Measurements from ENCODE around the gene SHC2.

The SHC2 gene

DNA sequence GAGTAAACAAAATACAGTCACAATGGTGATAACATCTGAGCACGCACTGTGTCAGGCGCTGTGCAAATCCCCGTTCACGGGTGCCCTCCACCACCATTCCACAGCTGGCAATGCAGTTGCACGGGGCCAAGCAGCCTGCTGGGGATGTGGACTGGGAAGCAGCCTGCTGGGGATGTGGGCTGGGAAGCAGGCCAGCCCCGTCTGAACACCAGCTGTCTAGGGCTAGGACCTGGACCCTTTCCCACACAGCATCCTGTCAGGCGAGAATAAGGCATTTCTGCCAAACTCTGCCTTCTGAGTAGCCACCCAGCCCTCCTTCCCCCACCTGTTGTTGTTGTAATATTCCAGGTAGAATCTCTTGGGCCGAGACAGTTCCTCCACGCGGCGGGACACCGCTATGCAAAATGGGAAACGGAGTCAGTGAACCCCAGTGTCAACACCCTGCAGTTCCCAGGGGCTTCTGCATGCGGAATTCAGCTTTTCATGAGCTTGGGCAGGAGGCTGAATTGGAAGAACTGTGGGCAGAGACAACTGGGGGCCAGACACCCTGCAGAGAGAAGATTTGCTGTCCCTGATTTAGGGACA, 88.4 kb downstream of the SHC2 start:
- DNase-seq (ENCODE audit: low read depth in 2 of 2), result no peak

DNA sequence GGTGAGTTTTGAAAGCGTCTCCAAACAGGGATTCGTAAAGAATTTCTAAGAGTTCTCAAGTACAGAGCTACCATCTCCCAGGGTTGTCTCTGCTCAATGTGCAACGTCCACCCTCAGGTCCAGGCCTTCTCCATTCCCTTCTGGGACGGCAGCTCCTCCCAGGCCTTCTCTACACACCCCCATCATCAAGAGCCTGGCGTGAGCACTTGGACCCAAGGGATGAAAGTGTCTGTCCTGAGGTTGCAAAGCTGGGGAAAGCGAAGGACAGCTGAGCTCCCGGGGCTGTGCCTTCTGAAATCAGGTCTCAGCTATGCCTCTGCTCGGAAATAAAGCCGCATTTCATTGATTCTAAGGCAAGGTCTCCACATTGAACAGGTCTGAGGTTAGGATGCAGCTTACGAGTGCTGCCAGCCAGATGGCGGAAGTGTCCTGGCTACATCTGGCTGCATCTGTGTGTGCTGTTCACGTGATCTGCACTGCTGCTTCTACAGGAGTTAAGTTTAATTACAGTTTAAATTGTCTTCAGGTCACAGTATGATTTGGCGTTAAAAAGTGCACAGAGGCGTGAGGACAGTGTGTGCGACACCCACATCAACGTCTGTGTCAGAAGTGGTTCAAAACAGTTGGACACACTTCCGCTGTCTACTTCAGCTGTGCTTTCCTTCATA, 89.2 kb downstream of the SHC2 start:
- no peak for DNase-seq (ENCODE audit: low read depth in 2 of 2)

DNA sequence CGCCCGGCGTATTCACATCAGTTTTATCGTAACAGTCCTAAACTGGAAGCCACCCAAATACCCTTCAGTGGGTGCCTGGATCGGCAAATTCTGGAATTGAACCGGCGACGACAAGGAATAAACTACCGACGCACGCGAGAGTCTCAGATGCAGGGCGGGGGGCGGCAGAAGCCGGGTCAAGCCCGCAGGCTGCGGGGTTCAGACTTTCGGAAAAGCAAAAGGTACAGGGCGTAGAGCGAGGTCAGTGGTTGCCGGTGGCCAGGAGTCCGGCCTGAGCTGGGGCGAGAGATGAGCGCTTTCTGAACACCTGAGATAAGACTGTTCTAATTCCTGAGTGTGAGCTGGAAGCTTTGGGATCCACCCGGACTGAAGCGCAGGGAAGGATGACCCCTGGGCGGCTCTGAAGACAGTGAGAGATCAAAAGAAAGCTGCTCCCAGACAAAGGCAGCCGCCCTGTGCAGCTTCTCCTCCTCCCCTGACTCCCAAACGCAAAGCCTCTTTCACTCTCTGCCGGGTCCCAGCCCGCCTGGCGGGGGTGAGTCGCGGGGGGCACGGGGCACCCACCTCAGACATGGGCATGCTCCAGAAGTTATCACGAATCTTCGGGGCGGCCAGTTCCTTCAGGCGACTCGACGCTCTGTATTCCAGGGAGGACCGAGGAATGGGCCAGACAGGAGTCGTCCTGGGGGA, 90.0 kb downstream of the SHC2 start:
- no peak for DNase-seq (ENCODE audit: low read depth in 2 of 2)

DNA sequence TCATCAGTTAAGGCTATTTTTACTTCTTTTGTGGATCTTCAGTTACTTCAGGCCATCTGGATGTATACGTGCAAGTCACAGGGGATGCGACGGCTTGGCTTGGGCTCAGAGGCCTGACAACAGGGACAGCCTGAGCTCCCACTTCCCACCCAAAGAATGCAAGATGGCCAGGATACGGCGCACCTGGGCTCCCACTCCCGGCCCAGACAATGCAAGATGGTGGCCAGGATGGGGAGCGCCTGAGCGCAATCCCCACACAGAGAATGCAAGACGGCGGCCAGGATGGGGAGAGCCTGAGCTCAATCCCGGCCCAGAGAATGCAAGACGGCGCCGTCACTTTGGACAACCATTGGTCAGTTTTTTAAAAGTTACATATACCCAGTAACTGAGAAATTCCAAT, 91.0 kb downstream of the SHC2 start:
- no peak for DNase-seq (ENCODE audit: low read depth in 2 of 2)

DNA sequence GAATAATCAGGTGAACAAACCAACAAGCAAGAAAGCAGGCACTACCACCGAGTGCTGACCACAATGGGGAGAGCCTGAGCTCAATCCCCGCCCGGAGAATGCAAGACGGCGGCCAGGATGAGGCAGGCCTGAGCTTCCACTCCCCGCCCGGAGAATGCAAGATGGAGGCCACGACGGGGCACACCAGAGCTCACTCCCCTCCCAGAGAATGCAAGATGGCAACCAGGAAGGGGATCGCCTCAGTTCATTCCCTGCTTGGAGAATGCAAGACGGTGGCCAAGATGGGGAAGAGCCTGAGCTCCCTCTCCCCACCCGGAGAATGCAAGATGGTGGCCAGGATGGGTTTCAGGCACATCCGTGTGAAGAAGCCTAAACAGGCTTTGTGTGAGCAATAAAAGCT, 91.6 kb downstream of the SHC2 start:
- no peak for DNase-seq (ENCODE audit: low read depth in 2 of 2)

DNA sequence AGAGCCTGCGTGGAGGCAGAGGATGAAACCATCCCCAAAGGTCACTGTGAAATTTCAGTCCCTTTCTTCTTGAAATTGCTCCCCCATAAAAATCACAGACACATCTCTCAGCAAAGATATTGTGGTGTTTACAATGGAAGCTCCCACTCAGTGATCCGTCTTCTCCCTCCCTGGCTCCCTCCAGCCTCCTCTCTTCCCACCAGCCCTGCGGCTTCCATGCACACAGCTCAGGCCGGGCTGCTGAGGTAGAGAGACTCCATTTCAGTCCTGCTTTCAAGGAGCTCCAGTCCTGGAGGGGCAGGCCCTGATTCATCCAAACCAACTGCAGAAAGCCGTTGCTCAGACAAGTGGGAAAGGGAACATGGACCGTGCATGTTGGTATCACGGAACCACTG, 92.2 kb downstream of the SHC2 start:
- no peak for DNase-seq (ENCODE audit: low read depth in 2 of 2)

DNA sequence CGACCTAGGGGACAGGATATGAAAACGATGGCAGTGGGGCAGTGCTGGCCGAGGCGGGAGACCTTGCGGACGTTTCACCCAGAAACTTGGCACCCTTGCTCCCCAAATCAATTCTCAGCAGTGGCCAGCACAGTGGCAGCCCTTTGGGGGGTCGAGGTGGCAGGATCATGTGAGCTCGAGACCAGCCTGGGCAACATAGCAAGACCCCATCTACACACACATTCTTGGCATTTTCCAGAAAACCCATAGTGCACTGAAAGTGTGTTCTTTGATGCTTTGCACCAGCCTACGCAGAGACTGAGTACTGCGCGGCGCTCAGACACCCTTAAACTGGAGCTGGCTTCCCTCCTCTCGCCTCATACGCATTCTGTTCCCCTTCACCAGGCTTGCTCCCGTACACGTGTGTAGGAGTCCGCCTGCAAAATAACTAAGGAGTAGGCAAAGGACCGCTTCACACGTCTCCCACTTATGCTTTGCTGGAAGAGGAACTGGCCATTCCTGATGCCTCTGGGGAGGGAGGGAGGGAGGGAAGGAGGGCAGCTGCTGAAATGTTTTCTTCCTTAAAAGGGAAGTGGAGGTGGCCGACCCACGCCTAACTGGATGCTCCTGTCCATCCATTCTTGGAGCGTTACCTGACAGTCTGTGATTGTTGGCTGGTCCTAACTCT, 92.7 kb downstream of the SHC2 start:
- no peak for DNase-seq (ENCODE audit: low read depth in 2 of 2)

DNA sequence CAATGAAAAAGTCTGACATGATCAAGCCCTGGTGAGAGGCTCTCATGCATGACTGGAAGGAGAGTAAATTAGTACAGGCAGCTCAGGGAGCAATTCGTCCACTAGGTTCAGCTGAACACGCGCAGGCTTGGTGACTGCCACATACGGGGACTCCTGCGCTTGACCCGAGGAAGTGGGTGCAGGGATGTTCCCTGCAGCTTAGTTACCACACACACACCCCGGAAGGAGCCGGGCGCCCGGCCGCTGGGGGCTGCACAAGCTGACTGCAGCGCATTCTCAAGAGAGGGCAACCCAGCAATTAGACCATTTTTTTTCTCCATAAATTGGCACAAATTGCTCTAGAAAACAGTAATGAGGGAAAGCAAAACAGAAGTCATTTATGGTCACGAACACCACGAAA, 93.3 kb downstream of the SHC2 start:
- DNase-seq (ENCODE audit: low read depth in 2 of 2), result no peak

DNA sequence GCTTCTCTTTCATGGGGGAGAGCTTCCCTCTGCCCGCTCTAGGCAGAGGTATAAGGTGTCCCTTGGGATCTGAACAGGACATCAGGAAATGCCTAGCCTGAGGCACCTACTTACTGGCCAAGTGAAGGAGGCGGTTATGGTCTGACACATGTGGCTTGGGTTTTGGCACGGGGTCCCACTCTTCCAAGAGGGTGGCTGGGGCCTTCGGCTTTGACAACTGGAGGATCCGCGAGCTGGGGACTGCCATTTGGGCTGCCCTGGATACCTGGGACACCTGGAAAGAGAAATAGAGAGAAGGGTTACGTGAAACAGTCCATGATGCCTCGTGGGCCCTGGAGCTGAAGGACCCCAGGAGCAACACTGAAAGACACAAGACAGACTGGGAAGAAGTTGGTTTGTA, 93.9 kb downstream of the SHC2 start:
- DNase-seq (ENCODE audit: low read depth in 2 of 2), result no peak
